T-helper 1 cell treated with Interleukin-12 subunit alpha and Interleukin-12 subunit beta and Interleukin-4 antibody, amounts not matched to agents 30 ng/mL and 1 ng/mL, for 36 hours (primary cell): ENCODE data around the gene PIF1. TPM values are rescaled to one million over a fixed set of nuclear protein-coding genes. Genes with fewer than 3 reads are reported as not detected.
"Not testable (repeated sequence)": the region's sequence is repeated elsewhere in the genome, so short reads cannot be mapped to it uniquely, and the experiment has no call there.

Experiments used
- intact Hi-C: fragments of 100-400 bp; cut with micrococcal nuclease; formaldehyde crosslinking; loops from one replicate; pipeline ENCODE4 v1.15.1; 2024
- total RNA-seq: library from RNA; stranded (reverse); gene quantifications from 2 replicates; pipeline ENCODE4 v1.2.3, GENCODE V29; 2022

The PIF1 gene
- total RNA-seq, 1 donor from 2014 or later = 33.7 TPM

DNA sequence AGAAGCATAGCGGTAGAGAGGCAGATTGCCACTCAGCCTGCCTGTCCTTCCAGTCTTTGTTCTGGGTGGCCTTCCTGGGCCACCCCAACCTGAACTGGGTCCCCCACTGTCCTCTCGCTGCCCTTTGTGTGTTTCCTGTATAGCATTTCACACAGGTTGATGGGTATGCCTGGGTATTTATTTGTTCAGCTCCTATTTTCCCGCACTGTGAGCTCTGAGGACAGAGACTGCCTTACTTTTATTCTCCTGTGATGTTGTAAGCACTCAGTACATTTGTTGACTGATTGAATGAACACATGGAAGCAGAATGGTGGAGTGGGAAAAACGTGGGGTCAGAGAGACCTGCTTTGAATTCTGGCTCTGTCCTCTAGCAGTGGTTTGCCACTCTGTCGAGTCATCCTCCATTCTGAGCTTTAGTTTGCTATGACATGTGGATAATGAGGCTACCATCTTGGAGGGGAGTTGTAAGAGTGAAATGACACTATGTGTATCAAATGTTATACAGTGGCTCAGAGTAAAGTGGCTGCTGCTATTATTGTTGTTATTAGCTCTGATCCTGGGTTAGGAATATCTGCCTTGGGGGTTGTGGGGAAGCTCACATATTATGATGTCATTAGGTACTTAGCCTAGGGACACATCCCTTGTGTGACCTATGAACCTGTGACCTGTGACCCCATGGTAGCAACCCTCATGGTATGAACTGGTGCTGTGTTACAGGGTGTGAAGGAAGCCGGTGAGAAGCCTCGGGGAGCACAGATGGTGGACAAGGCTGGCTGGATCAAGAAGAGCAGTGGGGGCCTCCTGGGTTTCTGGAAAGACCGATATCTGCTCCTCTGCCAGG is 22.6 kb upstream of the PIF1 start:
- intact Hi-C loops = no loop called here

DNA sequence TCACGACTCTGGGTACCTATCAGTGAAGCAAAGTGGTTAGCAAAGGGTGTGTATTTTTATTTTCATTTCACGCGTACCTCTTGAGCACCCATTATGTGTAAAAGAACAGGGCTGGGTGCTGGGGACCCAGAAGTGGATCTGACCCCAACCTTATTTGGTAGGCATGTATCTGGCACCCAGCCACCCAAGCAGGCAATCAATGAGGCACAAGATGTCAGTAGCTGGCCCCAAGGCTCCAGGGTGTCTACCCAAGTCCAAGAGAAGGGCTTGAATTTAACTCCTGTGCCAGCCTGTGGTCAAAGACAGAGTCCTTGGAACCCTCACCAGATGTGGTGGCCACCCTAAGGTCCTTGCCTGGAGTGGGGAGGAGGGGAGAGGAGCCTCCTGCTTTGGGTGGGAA is 22.0 kb upstream of the PIF1 start:
- intact Hi-C loops = no loop called here

DNA sequence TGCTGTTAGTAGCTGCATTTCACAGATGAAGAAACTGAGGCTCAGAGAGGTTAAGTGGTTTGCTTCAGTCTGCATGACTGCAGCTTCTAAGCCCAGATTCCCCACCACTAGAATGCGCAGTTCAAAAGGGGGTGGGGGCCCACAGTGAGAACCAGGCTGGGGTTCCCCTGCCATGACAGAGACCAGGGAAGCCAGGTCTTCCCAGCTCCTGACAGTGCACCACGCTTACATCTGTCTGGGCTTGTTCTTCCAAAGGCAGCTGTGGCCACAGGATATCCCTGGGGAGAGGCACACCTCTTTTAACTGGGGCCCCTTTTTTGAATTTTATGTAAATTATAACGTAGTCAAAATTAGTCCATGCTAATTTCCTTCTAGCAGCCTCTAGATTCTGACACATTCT is 21.6 kb upstream of the PIF1 start:
- intact Hi-C loops = no loop called here

DNA sequence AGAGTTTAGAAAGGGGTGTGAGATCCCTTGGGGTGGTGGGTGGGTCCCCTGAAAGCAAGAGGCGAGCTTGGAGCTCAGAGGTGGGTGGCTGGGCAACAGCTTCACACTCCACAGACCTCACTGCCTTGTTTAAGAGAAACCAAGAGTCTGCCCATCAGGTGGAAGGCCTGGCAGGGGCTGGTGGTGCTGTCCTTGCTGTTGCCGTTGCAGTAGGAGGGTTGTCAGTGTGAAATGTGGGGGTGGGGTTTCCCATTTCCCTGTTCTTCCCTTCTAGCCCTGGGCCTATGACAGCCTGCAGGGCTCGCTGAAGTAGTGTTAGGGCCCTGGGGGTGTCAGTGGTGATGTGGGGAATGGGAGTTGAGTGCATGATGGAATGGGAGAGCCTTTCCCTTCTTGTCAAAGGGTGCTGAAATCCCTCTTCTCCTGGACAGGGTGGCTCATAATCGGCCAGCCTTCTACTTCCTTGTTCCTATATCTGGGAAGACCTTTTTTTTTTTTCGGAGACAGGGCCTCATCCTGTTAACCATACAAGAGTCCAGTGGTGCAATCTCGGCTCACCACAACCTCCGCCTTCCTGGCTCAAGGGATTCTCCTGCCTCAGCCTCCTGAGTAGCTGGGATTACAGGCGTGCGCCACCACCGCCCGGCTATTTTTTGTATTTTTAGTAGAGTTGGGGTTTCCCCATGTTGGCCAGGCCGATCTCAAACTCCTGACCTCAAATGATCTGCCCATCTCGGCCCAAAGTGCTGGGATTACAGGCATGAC is 20.6 kb upstream of the PIF1 start:
- intact Hi-C loops = no loop called here

DNA sequence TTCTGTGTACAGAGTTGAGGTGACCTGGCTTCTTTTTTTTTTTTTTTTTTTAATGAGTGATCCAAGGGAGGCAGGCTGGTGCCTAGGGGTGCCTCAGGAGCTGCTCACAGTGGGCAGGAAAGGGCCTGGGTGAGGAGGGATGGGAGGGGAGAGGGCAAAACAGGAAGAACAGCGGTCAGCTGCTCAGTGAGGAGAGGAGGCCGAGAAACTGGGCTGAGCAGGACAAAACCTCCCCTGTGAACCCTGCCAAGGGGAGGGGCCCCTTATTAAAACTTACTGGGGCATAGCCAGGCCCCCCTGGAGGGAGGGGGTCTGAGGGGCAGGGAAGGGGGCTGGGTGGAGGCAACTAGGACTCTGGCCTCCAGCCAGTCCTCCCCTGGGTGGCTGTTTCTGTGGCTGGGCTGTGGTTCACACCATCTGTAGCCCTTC is 19.8 kb upstream of the PIF1 start:
- intact Hi-C loops = no loop called here

DNA sequence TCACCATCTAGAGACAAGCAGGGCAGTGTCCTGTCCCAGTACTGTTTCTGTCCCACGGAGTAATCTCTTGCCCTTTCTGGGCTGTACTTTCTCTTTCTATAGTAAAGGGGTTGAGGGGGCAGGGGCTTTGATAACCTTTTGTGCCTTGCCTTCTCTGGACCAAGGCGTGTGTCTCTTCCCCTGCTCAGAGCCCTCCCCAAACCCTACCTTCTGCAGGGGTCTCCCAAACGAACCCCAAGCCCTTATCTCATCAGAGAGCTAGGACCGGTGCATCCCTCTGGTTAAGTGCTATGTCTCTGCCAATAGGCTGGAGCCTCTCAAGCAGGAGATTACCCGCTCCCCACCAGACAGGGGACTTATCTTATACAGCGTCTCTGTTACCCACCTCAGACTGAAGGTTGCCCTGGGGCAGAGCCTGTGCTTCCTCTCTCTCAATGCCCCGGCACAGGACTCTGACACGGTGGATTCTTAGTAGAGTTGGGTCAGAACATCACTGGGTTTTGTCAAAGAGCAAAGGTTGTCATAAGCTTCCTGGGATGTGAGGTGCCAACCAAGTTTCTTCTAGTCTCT is 19.2 kb upstream of the PIF1 start:
- intact Hi-C loops = loop anchor here (1.0 to 5.0 kb wide), 2 partner anchors 9 to 692 kb away; partner anchors contain the start of gene SNX22

DNA sequence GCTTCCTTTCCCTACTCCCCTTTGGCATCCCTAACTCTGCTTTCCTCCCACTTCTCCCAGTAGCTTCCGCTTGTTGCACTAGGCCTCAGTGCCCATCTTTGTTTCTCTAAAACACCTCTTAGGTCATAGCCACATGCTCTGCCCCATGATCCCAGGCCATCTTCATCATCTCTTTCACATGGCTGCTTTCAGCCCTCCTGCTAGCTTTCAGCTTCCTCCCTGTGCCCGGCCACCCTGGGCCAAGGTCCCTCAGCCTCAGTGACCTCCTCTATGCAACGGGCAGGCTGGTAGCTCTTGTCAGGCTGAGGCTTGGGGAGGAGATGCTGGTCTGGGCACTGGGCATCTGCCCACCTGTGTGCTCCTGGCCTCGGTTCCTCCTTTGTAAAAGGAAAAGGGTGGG is 18.5 kb upstream of the PIF1 start:
- intact Hi-C loops = loop anchor here (1.0 to 5.0 kb wide), 2 partner anchors 9 to 692 kb away; partner anchors contain the start of gene SNX22

DNA sequence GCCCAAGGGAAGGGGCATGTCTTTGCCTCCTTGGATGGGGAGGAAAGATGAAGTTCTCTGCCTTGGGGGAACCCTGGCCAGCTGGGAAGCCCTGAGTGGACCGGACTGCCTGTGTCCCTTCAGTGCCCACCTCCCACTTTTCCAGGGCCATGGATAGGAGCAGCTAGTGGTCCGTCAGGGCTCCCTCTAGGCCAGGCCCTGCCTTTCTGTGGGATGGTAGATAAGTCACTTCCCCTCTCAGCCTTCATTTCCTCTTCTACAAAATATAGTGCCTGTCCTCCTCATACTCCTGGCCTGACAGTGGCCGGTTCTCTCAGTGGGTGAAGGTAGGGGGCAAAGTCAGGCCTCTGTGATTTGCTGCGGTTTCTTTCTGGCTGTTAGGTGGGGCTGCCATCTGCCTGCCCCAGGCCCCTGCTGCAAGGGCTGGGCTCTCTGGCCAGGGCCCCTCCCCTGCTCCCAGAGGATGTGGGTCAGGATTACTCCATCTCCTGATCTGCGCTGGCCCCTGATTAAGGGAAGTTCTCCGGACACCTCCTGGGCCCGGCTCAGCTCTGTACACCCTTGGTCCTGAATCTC is 17.6 kb upstream of the PIF1 start:
- intact Hi-C loops = loop anchor here (1.0 to 5.0 kb wide), 2 partner anchors 62 to 691 kb away; partner anchors contain the start of gene SNX22

DNA sequence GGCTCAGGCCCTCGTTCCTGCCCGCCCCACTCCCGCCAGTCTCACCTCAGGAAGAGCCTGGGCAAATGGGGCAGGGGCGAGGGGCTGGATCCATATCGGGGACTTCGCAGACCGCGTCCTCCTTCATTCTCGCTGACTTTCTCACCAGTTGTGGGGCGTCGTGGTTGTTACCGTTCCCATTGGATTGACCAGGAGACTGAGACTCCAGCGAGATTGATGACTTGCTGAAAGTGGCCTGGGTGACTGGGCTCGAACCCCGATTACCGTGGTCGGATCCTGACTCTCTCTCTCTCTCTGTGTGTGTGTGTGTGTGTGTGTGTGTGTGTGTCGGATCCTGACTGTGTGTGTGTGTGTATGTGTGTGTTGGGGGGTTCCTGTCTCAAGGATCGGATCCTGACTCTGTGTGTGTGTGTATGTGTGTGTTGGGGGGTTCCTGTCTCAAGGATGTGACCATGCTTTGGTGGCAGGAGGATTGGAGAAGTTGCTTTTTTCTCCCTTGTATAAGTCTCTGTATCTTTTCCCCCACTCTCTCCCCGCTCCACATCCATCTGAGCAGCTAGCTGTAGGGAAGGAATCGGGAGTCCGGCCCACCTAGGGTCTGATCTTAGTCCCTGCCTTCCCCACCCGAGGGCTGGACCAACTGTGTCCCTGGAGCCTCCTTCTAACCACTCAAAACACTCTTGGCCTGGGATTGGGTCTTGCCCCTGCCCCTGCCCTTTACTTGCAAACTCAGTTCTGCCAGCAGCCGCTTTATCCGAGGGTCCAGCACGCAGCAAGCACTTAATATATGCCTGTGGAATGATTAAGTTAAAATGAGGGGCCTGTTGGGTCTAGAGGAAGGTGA is 16.9 kb upstream of the PIF1 start:
- intact Hi-C loops = loop anchor here (1.0 to 5.0 kb wide), 2 partner anchors 63 to 690 kb away; partner anchors contain the start of gene SNX22

DNA sequence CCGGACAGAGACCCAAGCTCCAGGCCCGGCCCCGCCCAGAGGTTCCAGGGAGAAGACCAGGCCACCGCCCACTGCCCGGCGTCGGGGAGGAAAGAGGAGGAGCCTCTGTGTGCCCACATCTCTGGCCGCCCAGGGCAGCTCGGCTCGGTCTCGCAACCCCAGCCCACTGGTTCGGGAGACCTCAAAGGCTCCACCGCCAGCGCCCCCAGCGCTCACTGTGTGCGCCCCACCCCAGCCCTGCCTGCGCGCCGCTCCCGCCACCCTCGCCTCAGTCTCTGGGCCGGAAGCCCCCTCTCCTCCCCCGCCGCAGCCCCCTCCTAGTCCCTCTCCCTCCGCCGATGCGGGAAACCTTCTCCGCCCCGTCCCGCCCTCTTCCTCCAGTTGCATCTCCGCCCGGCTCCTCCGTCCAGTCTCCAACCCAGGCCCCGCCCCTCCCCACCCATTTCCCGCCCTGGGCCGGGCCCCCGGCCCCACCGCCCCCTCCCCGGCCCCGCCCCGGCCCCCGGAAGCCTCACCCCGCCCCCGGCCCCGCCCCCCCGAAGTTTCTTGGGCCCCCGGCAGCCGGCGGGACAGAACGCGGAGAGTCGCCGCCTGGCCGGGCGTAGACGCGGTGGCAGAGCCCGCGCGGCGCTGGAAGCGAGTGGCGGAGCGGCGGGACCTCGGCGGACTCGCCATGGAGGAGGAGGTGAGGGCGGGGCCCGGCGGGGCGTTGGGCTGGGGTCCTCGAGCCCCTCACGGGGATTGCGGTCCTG is 16.1 kb upstream of the PIF1 start, which contains the start of gene PLEKHO2:
Gene PLEKHO2 (plus strand): TSS at position 572 of the 752 bp plus-strand sequence. CDS start 102 bp downstream, at position 674.
- intact Hi-C loops = loop anchor here (1.0 to 5.0 kb wide), 7 partner anchors 16 to 689 kb away; partner anchors contain the start of genes PARP16, PIF1, SNX22 and SPG21

DNA sequence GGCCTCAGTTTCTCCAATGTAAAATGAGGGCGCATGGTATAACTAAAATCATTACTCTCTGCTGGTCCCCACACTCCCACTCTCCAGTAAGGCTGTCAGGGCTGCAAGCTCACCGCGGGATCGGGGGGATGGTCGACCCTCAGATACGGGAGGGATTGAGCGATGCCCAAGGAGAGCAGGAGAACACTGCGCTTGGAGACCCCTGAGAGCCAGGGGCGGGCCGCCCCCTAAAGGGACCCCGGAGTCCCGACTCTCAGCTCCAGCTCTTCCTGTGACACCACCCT is 15.6 kb upstream of the PIF1 start:
- intact Hi-C loops = loop anchor here (1.0 to 5.0 kb wide), 6 partner anchors 16 to 689 kb away; partner anchors contain the start of genes PARP16, PIF1, SNX22 and SPG21

DNA sequence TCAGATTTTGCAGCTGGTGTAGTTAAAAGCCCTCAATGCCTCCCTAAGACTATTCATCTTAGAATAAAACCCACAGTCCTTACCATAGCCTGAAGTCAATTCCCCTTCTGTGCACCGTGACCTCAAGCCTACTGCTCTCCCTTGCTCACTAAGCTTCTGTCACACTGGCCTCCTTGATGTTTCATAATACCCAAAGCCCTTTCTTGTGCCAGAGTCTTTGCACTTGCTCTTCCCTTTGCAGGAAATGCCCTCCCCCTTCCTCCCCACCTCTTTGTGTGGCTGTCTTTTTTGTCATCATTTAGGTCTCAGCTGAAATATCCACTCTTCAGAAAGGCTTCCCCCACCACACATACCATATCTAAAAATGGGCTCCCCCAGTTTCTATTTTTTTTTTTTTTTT is 12.1 kb upstream of the PIF1 start:
- intact Hi-C loops = loop anchor here (2.0 to 5.0 kb wide), 2 partner anchors 675 to 743 kb away; partner anchors contain the start of genes PPIB and SNX1

DNA sequence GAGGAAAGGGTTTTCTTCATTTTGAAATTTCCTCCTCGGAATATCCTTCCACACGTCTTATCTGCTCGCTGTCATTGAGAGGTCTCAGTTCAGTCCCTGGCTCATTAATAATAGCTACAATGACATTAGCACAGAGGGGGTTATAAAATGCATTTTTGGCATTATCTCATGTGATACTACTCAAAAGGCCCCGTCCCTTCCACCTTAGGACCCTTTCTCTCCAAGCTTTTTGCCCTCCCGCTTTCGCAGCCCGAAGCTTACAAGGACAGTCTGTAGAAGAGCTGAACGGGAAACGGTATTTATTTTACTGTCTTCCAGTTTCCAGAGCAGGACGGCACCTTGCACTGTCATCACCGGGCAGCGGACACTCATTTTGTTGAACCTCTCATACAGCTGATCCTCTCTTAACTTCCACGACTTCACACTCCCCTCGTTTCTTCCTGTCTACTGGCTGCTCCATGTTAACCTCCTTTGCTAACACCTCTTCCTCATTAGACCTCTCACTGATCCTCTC is 10.6 kb upstream of the PIF1 start:
- intact Hi-C loops = loop anchor here (2.0 to 5.0 kb wide), 2 partner anchors 674 to 741 kb away; partner anchors contain the start of genes PPIB and SNX1

DNA sequence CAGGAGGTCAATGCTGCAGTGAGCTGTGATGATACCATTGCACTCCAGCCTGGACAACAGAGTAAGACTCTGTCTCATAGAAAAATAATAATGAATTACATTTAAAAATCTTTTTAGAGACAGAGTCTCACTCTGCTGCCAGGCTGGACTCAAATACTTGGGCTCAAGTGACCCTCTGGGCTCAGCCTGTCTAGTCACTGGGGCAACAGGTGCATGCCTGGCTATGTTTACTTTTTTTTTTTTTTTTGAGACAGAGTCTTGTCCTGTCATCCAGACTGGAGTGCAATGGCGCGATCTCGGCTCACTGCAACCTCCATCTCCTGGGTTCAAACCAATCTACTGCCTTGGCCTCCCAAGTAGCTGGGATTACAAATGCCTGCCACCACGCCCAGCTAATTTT is 8.2 kb upstream of the PIF1 start:
- intact Hi-C loops = loop anchor here (2.0 kb wide), 3 partner anchors 103 to 195 kb away; partner anchors contain the start of gene MTFMT

DNA sequence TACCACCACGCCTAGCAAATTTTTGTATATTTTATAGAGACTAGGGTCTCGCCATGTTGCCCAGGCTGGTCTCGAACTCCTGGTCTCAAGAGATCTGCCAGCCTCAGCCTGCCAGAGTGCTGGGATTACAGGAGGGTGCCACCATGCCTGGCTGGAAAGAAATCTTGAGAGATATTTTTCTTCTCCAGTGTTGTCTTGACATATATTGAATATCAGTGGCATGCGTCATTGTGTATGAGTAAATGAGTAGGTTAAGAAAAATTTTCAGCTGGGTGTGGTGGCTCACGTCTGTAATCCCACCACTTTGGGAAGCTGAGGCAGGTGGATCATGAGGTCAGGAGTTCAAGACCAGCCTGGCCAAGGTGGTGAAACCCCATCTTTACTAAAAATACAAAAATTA is 3.5 kb upstream of the PIF1 start:
- intact Hi-C loops = loop anchor here (5.0 to 10.0 kb wide), 2 partner anchors 306 to 447 kb away; partner anchors contain the start of genes PCLAF and PDCD7

DNA sequence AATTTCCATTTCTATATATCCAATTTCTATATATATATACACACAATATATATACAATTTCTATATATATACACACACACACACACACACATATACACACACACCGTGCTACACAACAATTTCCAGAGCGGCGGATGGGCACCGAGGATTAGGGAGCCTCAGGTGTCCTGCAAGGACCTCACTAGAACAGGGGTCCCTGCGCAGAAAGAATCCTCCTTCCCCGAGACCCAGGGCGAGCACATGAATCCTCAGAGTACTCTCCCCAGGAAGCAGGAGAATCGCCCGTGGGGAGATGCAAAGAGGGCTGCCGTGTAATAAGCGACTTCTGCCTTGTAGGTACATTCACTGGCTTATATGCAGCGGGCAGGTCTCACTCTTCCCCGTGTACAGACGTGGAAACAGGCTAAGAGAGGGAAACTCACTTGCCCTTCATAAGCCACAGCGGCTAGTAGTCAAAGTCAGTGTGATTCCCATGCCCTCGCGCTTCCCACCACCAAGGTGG is 467 bp downstream of the PIF1 start:
- intact Hi-C loops = loop anchor here (1.0 to 10.0 kb wide), 12 partner anchors 10 to 730 kb away; partner anchors contain the start of genes ANKDD1A, CLPX, MTFMT and PARP16

DNA sequence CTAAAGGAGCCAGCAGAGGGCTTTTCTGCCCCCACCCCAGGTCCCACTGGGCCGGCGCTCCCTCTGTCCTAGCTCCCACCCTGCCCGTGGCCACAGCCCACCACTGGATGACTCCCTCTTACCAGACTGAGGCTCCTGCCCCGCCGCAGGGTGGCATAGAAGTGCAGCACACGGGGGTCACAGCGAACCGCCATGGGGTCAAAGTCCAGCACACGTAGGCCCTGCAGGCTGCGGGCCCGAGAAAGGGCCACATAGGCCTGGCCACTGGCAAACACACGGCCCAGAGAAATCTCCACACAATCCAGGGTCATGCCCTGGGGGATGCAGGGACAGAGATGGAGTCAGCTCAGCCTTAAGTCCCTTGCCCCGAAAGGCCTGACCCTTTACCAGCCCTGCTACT is 9.0 kb downstream of the PIF1 start:
- intact Hi-C loops = no loop called here

DNA sequence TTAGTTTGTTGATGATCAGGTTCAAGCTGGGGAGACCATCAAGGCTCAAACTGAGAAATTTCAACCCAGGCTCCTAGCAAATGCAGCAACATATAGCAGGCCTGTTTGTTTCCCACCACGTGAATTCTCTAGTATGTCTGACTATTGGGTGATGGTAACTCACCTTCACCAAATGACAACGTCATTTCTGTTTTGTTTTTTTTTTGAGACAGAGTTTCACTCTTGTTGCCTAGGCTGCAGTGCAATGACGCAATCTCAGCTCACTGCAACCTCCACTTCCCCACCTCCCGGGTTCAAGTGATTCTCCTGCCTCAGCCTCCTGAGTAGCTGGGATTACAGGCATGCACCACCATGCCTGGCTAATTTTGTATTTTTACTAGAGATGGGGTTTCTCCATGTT is 10.5 kb downstream of the PIF1 start:
- intact Hi-C loops = not testable (repeated sequence)

DNA sequence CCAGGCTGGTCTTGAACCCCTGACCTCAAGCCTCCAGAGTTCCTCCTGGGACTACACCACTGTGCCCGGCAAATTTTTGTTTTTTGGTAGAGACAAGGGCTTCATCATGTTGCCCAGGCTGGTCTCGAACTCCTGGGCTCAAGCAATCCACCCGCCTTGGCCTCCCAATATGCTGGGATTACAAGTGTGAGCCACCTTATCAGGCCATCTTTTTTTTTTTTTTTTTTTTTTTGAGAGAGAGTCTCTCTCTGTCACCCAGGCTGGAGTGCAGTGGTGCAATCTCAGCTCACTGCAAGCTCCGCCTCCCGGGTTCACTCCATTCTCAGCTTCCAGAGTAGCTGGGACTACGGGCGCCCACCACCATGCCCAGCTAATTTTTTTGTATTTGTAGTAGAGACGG is 11.2 kb downstream of the PIF1 start:
- intact Hi-C loops = not testable (repeated sequence)
